ENCODE results near the gene IQCH.

The IQCH gene

DNA sequence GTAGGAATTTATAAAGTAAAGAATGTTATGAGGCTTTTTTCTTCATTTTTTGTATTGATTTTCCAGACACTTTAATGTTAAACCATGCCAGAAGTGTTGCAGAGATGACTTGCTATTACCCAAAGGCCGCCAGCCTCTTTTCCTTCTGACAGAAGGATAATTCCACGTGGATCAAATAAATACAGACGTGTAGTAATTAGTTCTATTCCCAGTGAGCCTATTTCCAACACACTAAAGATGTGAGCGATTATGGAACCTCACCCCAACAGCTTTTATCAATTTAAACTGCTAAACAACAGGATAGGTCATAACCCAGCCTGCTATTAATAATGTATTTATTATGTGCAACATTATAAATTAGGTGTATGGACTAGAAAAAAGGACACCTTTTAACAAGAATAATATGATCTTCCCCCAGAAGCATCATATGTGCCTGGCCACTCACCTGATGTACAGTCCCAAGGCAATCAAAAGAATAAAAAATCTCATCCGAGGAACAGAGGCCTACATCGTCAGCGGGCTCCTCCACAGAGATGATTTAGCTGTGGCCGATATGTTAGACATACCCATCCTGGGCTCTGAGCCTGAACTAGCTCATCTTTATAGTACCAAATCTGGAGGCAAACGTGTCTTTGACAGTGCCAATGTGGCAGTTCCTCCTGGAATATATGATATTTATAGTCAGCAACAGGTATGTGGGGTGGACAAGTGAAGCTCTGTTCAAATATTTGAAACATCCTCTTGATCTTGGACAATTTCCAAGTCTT, 140.5 kb downstream of the IQCH start:
- no peak for DNase-seq (ENCODE audit: low read depth in 1 of 2, low spot score in 1 of 2)

DNA sequence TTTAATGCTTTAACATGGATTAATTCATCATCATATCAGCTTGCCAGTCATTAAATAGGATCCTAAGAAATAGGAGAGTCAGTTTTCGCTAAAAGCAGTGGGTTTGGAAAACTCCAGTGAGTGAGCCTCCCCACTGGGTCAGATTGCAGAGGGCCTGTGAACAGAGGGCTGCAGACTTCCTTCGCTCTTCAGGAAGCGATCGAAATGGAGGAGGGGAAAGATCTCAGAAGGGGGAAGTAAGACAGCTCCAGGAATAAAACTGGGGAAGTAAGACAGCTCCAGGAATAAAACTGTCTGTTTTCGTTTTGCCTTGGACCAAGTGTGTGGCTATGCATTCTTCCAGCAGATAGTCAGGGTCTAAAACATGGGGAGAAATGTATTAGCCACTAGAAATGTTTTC, 141.5 kb downstream of the IQCH start:
- no peak for DNase-seq (ENCODE audit: low read depth in 1 of 2, low spot score in 1 of 2)

GRCh38 chr15:67397139-67397538, 142.6 kb downstream of the IQCH start:
- no peak for DNase-seq (ENCODE audit: low read depth in 1 of 2, low spot score in 1 of 2)

DNA sequence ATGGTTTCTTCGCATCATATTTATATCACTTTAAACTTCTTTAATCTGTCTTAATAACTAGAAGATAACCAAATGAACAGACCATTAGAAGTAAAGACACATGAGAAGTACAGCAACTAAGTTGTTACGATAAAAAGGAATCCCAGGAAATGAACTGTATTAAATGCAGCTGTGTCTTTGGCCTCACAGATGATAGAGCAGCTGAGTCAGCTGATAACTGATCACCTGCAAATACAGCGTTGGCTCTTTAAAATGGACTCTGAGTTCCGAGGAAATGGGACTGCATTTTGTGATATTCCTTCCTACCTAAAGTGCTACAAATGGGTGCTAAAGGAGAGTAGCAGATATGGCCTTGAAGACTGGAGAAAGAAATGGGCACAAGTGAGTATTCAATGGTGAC, 145.3 kb downstream of the IQCH start:
- DNase-seq (ENCODE audit: low read depth in 1 of 2, low spot score in 1 of 2), result no peak

DNA sequence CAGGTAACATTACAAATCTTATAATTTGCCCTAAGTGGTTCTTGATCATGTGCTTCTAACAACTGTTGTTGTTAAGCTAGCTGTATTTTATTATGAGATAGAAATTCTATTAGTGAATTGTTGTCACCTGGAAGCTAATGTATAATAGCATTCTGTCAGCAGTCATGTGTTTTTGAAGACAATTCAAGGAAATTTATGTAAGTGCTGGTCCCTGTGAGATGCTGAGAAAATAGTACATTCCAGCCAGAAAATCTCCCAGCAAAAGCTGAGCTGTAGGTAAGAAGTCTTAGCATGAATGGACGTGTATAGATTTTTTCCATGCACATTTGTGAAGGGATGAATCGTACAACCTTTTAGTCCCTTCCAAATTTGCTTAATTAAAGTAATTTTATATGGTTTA, 146.3 kb downstream of the IQCH start:
- no peak for DNase-seq (ENCODE audit: low read depth in 1 of 2, low spot score in 1 of 2)

- no peak for DNase-seq (ENCODE audit: low read depth in 1 of 2, low spot score in 1 of 2)
These were observed 146.8 kb downstream of the IQCH start for GRCh38 chr15:67401336-67401735.

- no peak for DNase-seq (ENCODE audit: low read depth in 1 of 2, low spot score in 1 of 2)
These were observed 149.0 kb downstream of the IQCH start for GRCh38 chr15:67403428-67404154.

- DNase-seq (ENCODE audit: low read depth in 1 of 2, low spot score in 1 of 2), result no peak
These were observed 150.9 kb downstream of the IQCH start for GRCh38 chr15:67405208-67406191.

DNA sequence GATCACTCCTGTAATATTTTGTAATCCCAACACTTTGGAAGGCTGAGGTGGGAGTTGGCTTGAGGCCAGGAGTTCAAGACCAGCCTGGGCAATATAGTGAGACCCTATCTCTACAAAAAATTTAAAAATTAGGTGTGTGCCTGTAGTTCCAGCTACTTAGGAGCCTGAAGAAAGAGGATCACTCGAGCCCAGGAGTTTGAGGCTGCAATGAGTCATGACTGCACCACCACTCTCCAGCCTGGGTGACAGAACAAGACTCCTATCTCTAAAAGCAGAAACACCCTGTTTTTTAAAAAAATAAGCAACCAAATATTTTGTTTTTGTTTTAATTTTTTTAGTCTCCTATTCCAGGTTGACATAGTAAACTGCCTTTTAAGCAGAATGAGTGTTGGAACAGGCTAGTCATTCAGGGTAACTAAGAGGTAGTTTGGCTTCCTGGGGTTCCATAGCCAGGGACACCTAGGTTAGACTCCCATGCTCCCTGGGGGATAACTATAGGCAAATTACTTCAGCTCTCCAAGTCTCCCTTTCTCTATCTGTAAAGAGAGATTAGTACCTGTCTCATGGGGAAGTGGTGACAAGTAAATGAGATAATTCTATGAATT, 151.8 kb downstream of the IQCH start:
- DNase-seq (ENCODE audit: low read depth in 1 of 2, low spot score in 1 of 2), result no peak

GRCh38 chr15:67407786-67408185, 153.2 kb downstream of the IQCH start:
- no peak for DNase-seq (ENCODE audit: low read depth in 1 of 2, low spot score in 1 of 2)

- no peak for DNase-seq (ENCODE audit: low read depth in 1 of 2, low spot score in 1 of 2)
These were observed 154.6 kb downstream of the IQCH start for GRCh38 chr15:67409175-67409574.

- DNase-seq (ENCODE audit: low read depth in 1 of 2, low spot score in 1 of 2), result no peak
These were observed 156.9 kb downstream of the IQCH start for GRCh38 chr15:67411486-67411885.

DNA sequence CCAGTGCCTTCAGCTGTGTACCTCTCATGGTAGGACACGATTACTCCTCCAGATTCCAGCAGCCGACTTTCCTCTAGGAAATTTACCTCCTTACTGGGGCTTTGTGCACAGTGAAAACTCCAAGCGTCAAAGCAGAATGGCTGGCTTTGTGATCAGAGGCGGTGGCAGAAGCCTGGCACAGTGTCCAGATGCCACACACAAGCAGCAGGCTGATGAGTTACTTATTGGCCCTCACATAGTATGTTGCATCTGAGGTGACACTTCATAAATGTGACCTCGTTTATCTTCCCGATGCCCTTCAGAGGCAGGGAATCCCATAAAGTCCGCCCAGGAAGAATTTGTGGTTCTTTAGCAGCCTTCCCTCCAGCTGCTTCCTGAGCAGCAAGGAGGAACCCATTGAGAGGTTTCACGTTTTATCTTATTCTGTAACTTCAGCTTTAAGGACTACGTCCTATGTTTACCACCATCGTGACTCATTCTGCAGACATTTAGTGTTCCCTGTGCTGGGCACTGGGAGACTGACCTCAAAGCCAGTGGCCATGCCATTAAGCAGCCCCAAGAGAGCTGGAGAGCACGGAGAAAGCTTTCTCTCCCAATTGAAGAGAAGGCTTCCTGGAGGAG, 159.3 kb downstream of the IQCH start:
- no peak for DNase-seq (ENCODE audit: low read depth in 1 of 2, low spot score in 1 of 2)

GRCh38 chr15:67415181-67415580, 160.6 kb downstream of the IQCH start:
- DNase-seq (ENCODE audit: low read depth in 1 of 2, low spot score in 1 of 2), result no peak

DNA sequence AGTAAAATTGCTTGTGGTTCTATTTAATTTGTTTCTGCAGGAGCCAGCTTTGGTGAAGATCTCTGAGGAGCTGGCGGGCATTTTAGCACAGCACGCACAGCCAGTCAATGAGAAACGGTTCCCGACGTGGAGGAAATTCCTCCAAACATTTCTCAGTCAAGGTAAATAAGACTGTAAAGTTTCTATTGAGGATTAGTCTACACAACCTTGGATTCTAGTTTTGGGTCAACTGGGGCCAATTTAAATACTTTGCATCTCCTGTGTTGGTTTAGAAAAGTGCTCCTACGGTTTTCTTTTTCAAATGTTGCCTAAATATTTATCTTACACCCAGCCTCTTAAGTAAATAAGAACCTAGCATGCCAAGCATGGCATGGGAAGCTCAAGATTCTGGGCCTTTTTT, 162.3 kb downstream of the IQCH start:
- no peak for DNase-seq (ENCODE audit: low read depth in 1 of 2, low spot score in 1 of 2)

GRCh38 chr15:67419705-67420104, 165.1 kb downstream of the IQCH start:
- no peak for DNase-seq (ENCODE audit: low read depth in 1 of 2, low spot score in 1 of 2)

DNA sequence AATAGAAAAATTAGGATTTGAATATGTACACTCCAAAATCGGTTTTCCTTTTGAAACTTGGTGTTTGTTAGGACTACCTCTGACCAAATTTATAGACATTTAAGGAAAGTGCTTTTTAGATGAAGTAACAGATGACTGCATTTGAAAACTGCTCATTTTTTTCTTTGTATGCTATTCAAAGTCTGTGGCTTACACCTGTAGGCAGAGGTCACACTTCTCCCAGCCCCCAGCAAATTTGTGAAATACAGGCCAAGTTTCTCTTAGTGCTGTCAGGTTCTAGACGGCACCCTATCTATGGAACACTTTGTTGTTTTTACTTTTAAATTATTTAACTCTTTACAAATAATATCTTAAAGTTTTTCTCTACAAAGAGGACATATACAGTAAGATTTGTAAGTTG, 165.6 kb downstream of the IQCH start:
- no peak for DNase-seq (ENCODE audit: low read depth in 1 of 2, low spot score in 1 of 2)

DNA sequence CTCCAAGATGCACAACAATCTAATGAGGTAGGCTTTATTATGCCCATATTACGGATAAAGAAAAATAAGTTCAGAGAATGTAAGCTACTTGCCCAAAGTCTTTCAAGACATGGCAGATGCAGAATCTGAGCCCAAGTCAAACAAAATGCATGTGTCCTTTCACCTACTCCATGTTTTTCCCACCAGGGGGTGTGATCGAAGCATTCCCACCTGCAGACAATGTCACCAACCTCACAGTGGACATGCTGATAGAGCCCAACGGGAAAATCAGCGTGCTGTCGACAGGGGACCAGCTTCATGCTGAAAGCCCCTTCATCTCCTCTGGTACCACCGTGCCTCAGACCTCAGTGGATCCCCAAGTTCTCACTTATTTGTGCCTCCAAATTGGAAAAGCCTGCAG, 166.5 kb downstream of the IQCH start:
- no peak for DNase-seq (ENCODE audit: low read depth in 1 of 2, low spot score in 1 of 2)

- no peak for DNase-seq (ENCODE audit: low read depth in 1 of 2, low spot score in 1 of 2)
These were observed 167.7 kb downstream of the IQCH start for GRCh38 chr15:67422296-67422695.

DNA sequence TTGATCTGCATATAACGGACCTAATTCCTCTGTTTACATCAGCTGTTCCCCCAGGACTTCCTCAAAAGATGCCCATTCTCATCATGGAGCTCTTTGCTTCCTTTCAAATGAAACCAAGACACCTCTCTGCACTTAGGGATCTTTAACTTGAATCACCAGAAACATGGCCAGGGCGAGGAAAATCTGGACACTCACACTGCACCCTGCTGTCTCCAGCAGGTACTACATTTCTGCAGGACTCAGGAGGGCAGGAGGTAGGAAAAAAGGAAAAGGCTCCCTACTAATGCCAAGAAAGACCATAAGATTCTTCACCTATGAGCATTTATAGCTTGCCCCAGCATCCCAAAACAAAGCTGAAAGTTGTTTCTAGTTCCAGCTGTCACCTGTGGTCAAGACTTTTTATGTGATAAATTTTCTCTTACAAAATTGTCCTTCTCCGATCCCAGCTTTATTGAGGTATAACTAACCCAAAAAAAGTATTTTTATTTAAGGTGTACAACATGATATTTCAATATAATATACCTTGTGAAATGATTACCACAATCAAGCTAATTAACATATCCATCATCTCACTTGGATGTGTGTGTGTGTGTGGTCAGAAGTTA, 179.0 kb downstream of the IQCH start:
- DNase-seq (ENCODE audit: low read depth in 1 of 2, low spot score in 1 of 2), result no peak
